Astrocyte (in vitro differentiated cells and primary cell): ENCODE data around the gene MARF1. TPM values are rescaled to one million over a fixed set of nuclear protein-coding genes. Genes with fewer than 3 reads are reported as not detected.

Source experiments
- DNase-seq: peaks from one replicate; pipeline ENCODE4 v3.0.0-alpha.2; 2010; ENCODE audit warnings: low read depth
- FAIRE-seq: peaks from 2 replicates; lab custom pipeline; 2011; peaks lifted over from hg19 to GRCh38; lab: Jason Lieb, UNC
- H2AFZ ChIP-seq: 2 replicates; pipeline ENCODE4 v1.6.0; 2012; ENCODE audit warnings: low read depth, low read length, inconsistent platforms
- H3K27ac ChIP-seq: 2 replicates; pipeline ENCODE4 v1.5.1; 2011; ENCODE audit warnings: low read depth, low read length, inconsistent platforms
- H3K27me3 ChIP-seq: 2 replicates; pipeline ENCODE4 v1.6.0; 2011; ENCODE audit warnings: low read length, inconsistent platforms; ENCODE audit not compliant: insufficient read depth
- H3K36me3 ChIP-seq: 2 replicates; pipeline ENCODE4 v1.5.1; 2011; ENCODE audit warnings: low read length, inconsistent platforms; ENCODE audit not compliant: insufficient read depth
- H3K4me1 ChIP-seq: 2 replicates; pipeline ENCODE4 v1.5.1; 2011; ENCODE audit warnings: low read length, inconsistent platforms; ENCODE audit not compliant: insufficient read depth
- H3K4me2 ChIP-seq: 2 replicates; pipeline ENCODE4 v1.6.0; 2012; ENCODE audit warnings: low read length, inconsistent platforms
- H3K4me3 ChIP-seq: 2 replicates; pipeline ENCODE4 v1.5.1; 2011; ENCODE audit warnings: low read depth, mild to moderate bottlenecking, low read length, inconsistent platforms; ENCODE audit not compliant: insufficient read depth
- H3K79me2 ChIP-seq: 2 replicates; pipeline ENCODE4 v1.6.0; 2012; ENCODE audit warnings: mild to moderate bottlenecking, low read length, inconsistent platforms; ENCODE audit not compliant: insufficient read depth
- H3K9ac ChIP-seq: 2 replicates; pipeline ENCODE4 v1.6.0; 2012; ENCODE audit warnings: mild to moderate bottlenecking, low read length, inconsistent platforms
- H3K9me3 ChIP-seq: 2 replicates; pipeline ENCODE4 v1.5.1; 2012; ENCODE audit warnings: low read depth, mild to moderate bottlenecking, low read length, inconsistent platforms; ENCODE audit not compliant: insufficient read depth
- H4K20me1 ChIP-seq: 2 replicates; pipeline ENCODE4 v1.6.0; 2012; ENCODE audit warnings: low read length, inconsistent platforms; ENCODE audit not compliant: insufficient read depth
- H3K27ac Mint-ChIP-seq: one replicate; pipeline ENCODE4 v1.8.0; 2021; ENCODE audit warnings: mild to moderate bottlenecking, mixed read lengths; ENCODE audit not compliant: unreplicated experiment
- H3K27me3 Mint-ChIP-seq: one replicate; pipeline ENCODE4 v1.8.0; 2021; ENCODE audit warnings: low read depth, mixed read lengths; ENCODE audit not compliant: unreplicated experiment
- H3K36me3 Mint-ChIP-seq: one replicate; pipeline ENCODE4 v1.8.0; 2021; ENCODE audit warnings: low read depth, mixed read lengths; ENCODE audit not compliant: unreplicated experiment
- H3K4me1 Mint-ChIP-seq: one replicate; pipeline ENCODE4 v1.8.0; 2021; ENCODE audit warnings: low read depth, mixed read lengths; ENCODE audit not compliant: unreplicated experiment
- H3K4me3 Mint-ChIP-seq: one replicate; pipeline ENCODE4 v1.8.0; 2021; ENCODE audit warnings: mild to moderate bottlenecking, moderate library complexity, mixed read lengths; ENCODE audit not compliant: unreplicated experiment
- H3K9me3 Mint-ChIP-seq: one replicate; pipeline ENCODE4 v1.8.0; 2021; ENCODE audit warnings: mild to moderate bottlenecking, mixed read lengths; ENCODE audit not compliant: unreplicated experiment
- CTCF ChIP-seq: IDR thresholded peaks from 2 replicates; pipeline ENCODE4 v1.5.1; 2011; ENCODE audit warnings: low read depth, mild to moderate bottlenecking, inconsistent platforms, low read length, moderate library complexity; ENCODE audit not compliant: insufficient read depth
- EZH2 ChIP-seq: IDR thresholded peaks from 2 replicates; pipeline ENCODE4 v1.6.1; 2012; ENCODE audit warnings: mild to moderate bottlenecking, low read length, inconsistent platforms; ENCODE audit not compliant: insufficient read depth
- total RNA-seq: library from RNA; stranded (reverse); gene quantifications from 2 replicates; pipeline ENCODE4 v1.2.1, GENCODE V29; 2021

Gene MARF1
- total RNA-seq, 1 donor from 2014 or later = 47.4 TPM

GRCh38 chr16:15583526-15583925 is 59.4 kb downstream of the MARF1 start:
- no peaks in the 10 kb centered on the region for H3K27me3 Mint-ChIP-seq
- H3K36me3 Mint-ChIP-seq = peaks cover 62% of the 10 kb centered on the region
- H3K4me2 ChIP-seq = no peak overlapping the region

GRCh38 chr16:15581127-15581815 is 61.7 kb downstream of the MARF1 start:
- H3K27ac Mint-ChIP-seq = no peak overlapping the region

More at GRCh38 chr16:15583526-15583925, 59.4 kb downstream of the MARF1 start:
- Mint-ChIP-seq H3K4me3 (no peak overlapping the region), H3K27ac (no peak overlapping the region), H3K9me3 (peaks cover 23% of the 10 kb centered on the region), H3K4me1 (no peaks in the 10 kb centered on the region)
- H3K4me1 ChIP-seq = no peaks in the 10 kb centered on the region
- no peaks in the 10 kb centered on the region for H3K27me3 ChIP-seq
- FAIRE-seq (no peak), DNase-seq (no peak)
- no peaks in the 10 kb centered on the region for H3K79me2 ChIP-seq
- H4K20me1 ChIP-seq = no peaks in the 10 kb centered on the region
- H3K36me3 ChIP-seq = peaks cover 15% of the 10 kb centered on the region
- TF ChIP-seq EZH2 (no peak), CTCF (no peak)
- no peak overlapping the region for H3K27ac ChIP-seq
- no peak overlapping the region for H3K4me3 ChIP-seq
- H3K9ac ChIP-seq = no peak overlapping the region
- H3K9me3 ChIP-seq = peaks cover 13% of the 10 kb centered on the region
- no peak overlapping the region for H2AFZ ChIP-seq

More at GRCh38 chr16:15581127-15581815, 61.7 kb downstream of the MARF1 start:
- Histone ChIP-seq H3K9me3 (peaks cover under 1% of the 10 kb centered on the region), H3K4me2 (no peak overlapping the region), H3K4me3 (no peak overlapping the region), H2AFZ (no peak overlapping the region), H4K20me1 (no peaks in the 10 kb centered on the region), H3K36me3 (peaks cover 15% of the 10 kb centered on the region), H3K9ac (no peak overlapping the region), H3K79me2 (no peaks in the 10 kb centered on the region), H3K27me3 (no peaks in the 10 kb centered on the region), H3K4me1 (no peaks in the 10 kb centered on the region), H3K27ac (no peak overlapping the region)
- Mint-ChIP-seq H3K4me1 (no peaks in the 10 kb centered on the region), H3K36me3 (peaks cover 49% of the 10 kb centered on the region), H3K9me3 (peaks cover 9% of the 10 kb centered on the region), H3K4me3 (no peak overlapping the region), H3K27me3 (no peaks in the 10 kb centered on the region)
- no peak for TF ChIP-seq EZH2
- TF ChIP-seq CTCF = no peak
- DNase-seq = no peak
- no peak for FAIRE-seq
